Sigmoid colon (tissue), 4 donors: ENCODE data around the gene KCNK15.

Experiments used
- EP300 ChIP-seq, 4 donors: sonication (generic); formaldehyde crosslinking; IDR thresholded peaks; one replicate each; pipeline ENCODE4 v1.6.1; 2017; ENCODE audit warnings: antibody characterized with exemption in 4 of 4
- TF ChIP-seq, protein P1 (sequence below), 4 experiments: fragments of 450-650 bp in 3 of 4; fragments of 200-600 bp in 1 of 4; IDR thresholded peaks; one replicate each; pipeline ENCODE4 v1.5.1; 2016 to 2019; ENCODE audit warnings: antibody characterized with exemption in 4 of 4, mild to moderate bottlenecking in 3 of 4, moderate library complexity in 2 of 4

DNA sequence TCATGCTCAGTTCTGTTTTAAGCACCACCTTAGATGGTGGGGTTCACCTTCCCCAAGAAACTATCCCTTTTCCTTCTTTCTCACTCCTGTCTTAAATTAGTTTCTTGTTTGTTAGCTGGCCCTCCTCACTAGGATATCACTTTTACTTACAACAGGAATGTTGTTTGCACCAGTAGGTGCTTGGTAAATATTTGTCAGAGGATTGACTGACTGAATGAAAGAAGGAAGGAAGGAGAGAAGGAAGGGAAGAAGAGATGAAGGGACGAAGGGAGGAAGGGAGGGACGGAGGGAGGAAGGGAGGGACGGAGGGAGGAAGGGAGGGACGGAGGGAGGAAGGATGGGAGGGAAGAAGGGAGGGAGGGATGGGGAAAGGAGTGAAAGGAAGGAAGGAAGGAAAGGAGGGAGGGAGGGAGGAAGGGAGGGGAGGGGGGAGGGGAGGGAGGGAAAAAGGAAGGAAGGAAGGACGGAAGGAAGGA lies 505 bp upstream of the KCNK15 start:
- TF ChIP-seq, protein P1, sequence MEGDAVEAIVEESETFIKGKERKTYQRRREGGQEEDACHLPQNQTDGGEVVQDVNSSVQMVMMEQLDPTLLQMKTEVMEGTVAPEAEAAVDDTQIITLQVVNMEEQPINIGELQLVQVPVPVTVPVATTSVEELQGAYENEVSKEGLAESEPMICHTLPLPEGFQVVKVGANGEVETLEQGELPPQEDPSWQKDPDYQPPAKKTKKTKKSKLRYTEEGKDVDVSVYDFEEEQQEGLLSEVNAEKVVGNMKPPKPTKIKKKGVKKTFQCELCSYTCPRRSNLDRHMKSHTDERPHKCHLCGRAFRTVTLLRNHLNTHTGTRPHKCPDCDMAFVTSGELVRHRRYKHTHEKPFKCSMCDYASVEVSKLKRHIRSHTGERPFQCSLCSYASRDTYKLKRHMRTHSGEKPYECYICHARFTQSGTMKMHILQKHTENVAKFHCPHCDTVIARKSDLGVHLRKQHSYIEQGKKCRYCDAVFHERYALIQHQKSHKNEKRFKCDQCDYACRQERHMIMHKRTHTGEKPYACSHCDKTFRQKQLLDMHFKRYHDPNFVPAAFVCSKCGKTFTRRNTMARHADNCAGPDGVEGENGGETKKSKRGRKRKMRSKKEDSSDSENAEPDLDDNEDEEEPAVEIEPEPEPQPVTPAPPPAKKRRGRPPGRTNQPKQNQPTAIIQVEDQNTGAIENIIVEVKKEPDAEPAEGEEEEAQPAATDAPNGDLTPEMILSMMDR (IDR thresholded peaks at IDR 0.05) = no peak
- TF ChIP-seq EP300 (IDR thresholded peaks at IDR 0.05) = no peak
